Right ventricle myocardium superior (tissue), 1 donor: ENCODE measurements around the gene AREG. TPM values are rescaled to one million over a fixed set of nuclear protein-coding genes. Genes with fewer than 3 reads are reported as not detected.

Experiments used
- ATAC-seq: fragments of 200-7000 bp; cut with Tn5 transposase; one replicate; pipeline ENCODE4 v1.9.1; 2020; ENCODE audit warnings: mild to moderate bottlenecking; ENCODE audit not compliant: poor library complexity
- DNase-seq: peaks from one replicate; pipeline ENCODE4 v3.0.0-alpha.2; 2020
- intact Hi-C: fragments of 100-400 bp; cut with DNase I; formaldehyde crosslinking; loops from one replicate; pipeline ENCODE4 v1.11.2; 2022
- total RNA-seq: library from RNA; stranded (reverse); fragmentation: NEBNext Ultra II Directional; extraction: Animal tissue kit (Norgen Biotek cat#: 25700); gene quantifications from one replicate; pipeline ENCODE4 v1.2.1, GENCODE V29; 2021
- donor health status: DM: no; HTN: yes; CAD: no; lungs with severe emphysema.

Gene AREG
- total RNA-seq, 1 donor from 2014 or later: 0.75 TPM

DNA sequence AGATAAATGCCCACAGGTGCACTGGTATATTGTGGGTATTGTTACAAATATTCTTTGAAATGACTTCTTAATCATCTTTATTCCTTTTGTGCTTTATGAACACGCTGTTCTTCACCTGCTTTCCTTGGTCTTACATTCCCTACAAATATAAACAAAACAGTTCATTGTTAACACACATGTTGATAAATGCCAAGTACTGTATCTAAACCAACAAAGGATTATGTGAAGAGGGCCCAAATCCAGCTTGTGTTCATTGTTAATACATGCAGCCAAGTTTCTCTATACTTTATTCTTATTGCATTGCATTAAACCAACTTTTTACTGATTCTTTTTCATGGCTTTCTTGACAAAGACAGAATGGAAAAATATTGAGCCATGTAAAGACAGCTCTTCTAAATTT, 42.8 kb downstream of the AREG start:
- DNase-seq (no peak), ATAC-seq (no peak)
- intact Hi-C loops: no loop called here

DNA sequence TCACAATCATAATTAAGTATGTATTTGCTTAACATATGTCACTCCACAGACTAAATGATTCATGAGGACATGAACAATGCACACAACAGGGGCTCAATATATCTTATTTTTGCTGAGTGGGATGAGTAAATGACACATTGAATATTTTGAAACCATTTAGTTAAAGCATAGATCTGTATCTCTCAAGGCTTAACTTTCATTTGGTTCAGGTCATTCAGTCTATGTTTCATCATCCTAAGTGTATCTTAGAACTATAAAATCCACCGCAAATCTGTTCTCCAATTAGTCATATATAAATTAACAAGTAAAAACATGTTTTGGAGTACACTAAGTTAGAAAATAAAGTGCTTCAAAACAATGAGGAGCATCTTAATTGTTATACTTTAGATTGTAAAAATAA, 45.8 kb downstream of the AREG start:
- no peak for ATAC-seq
- DNase-seq: no peak
- intact Hi-C loops: no loop called here

DNA sequence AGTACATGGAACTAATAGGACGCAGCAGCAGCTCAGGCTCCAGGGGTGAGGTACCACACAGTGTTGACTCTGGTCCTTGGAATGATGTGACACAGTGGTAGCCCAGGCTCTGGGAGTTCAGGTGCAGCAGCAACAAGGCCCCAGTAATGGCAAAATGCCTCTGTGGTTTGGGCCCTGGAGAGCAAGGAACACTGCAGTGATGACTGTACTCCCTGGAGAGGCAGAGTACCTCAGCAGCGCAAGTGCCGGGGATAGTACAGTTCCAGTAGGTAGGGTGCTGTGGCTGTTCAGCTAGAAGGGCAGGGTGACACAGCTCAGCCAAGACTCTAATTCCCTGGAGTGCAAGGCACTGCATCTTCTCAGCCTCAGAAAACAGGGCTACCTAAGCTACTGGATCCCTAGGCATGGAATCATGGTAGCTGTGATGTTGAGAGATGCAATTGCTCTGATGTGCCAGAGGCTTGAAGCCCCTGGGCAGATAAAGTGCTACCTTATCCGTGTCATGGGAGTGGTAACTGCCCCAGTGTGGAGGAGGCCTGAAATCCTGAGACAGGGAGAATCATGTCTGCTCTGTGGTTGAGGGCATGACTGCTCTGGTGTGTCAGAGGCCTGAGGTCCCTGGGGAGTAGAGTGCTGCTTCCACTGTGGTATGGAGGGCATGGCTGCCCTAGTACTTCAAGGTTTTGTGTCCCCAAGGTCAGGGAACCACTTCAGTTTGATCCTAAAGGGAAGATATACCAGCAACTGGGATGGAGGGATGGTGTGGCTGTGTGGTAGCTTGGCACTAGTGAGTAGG, 55.2 kb downstream of the AREG start:
- DNase-seq (no peak), ATAC-seq (no peak)

DNA sequence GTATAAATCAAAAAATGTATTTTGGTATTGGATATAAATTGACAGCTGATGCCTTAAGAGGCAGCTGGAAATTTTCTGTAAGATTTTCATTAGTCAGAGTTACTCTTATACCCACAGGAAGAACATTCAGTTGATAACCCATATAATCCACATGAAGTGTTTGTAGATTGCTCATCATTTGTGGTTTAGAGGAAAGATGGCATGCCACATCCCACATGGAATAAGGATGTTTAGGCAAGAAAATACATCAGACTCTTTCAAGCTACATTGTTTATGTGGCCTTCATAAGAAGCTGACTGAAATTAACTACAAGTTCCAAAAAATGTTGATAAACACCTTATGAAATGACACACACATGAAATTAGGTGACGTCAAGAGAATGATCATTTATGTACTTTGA, 56.6 kb downstream of the AREG start:
- intact Hi-C loops: no loop called here
- no peak for ATAC-seq
- DNase-seq: no peak

More for the DNA sequence above, 55.2 kb downstream of the AREG start:
- intact Hi-C loops: no loop called here

DNA sequence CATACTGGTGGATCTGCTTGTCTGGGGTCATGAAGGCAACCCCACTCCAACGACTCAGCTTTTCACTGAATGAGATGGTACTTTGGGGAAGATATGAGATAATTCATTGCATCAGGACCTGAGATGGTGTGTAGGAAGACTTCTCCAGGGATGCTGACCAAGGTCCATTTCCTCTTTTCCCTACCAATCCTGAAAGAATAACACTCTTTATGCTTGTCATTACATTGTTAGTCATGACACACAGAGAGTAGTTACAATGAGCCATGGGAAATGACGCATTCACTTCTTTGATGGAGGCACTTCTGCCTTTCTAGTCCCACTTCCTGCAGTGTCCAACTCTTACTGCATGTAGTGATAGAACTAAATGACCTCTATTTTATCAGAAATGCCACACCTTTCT, 58.6 kb downstream of the AREG start:
- intact Hi-C loops: no loop called here

DNA sequence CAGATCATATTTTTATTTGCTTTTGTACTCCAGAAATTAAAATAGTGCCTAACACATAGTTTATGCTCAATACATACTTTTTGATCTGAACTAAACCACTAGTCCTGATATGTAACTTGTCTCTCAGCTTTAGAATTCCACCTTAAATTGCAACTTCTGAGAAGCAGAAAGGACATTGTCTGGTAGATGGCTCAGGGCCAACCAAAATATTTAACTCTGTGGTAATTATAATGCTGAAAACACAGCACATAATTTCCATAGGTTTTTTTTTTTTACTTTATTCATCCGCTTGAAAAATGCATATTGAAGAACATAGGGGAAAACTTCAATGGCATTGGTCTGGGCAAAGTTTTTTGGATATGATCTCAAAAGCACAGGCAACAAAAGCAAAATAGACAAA, 59.3 kb downstream of the AREG start:
- intact Hi-C loops: no loop called here
- DNase-seq (no peak), ATAC-seq (no peak)

More for the DNA sequence above, 58.6 kb downstream of the AREG start:
- no peak for ATAC-seq
- DNase-seq: no peak

Other genes starting within 250 kb of the AREG start
- not detected for gene EPGN, start 136.7 kb upstream of the AREG start, total RNA-seq
- gene EREG, start 80.0 kb upstream of the AREG start, total RNA-seq: not detected